ENCODE results near the gene INTS15.

Gene INTS15

GRCh38 chr7:6567886-6568285, 21.9 kb upstream of the INTS15 start:
- TF ChIP-seq CTCF (IDR thresholded peaks at IDR 0.05), result no peak

GRCh38 chr7:6571160-6571779, 18.6 kb upstream of the INTS15 start:
- TF ChIP-seq CTCF (IDR thresholded peaks at IDR 0.05), result no peak

GRCh38 chr7:6575281-6576023, 14.4 kb upstream of the INTS15 start:
- no peak for TF ChIP-seq CTCF (IDR thresholded peaks at IDR 0.05)

GRCh38 chr7:6576024-6576866, 13.6 kb upstream of the INTS15 start:
- no peak for TF ChIP-seq CTCF (IDR thresholded peaks at IDR 0.05)

GRCh38 chr7:6577369-6578113, 12.3 kb upstream of the INTS15 start, which contains the start of gene ZDHHC4:
ZDHHC4 (plus strand) TSS chr7:6577454; CDS start chr7:6580562, 3,108 bp downstream.
- TF ChIP-seq CTCF (IDR thresholded peaks at IDR 0.05), result no peak

- no peak for TF ChIP-seq CTCF (IDR thresholded peaks at IDR 0.05)
Measured at GRCh38 chr7:6578114-6579084, 11.4 kb upstream of the INTS15 start.

Data from LNCAP (cell line).